HG02973 (cell line): ENCODE measurements around the gene TUSC7.

Source experiments
- ATAC-seq: cut with Tn5 transposase; IDR thresholded peaks from one replicate; pipeline ENCODE4 v1.9.1; 2021; ENCODE audit warnings: moderate library complexity; ENCODE audit not compliant: unreplicated experiment

The TUSC7 gene

DNA sequence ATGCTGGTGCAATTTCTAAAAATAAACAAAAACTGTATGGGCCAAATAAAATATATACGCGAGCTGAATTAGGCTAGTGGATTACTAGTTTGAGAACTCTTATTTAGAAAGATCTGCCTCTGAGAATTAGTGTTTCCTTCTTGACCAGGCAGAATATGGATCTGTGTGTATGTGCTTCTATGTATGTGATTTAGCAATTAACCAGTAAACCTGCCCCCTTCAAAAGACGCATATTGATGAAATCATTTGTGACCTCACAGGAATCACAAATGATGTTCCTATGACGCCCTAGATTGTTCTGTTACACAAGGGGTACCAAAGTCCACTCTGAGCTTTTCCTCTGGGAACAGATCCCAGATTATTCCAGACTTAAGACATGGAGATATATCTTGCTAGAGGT, at the start of gene TUSC7:
Gene TUSC7 (plus strand): TSS at position 301 of the 400 bp plus-strand sequence.
- no peak for ATAC-seq

DNA sequence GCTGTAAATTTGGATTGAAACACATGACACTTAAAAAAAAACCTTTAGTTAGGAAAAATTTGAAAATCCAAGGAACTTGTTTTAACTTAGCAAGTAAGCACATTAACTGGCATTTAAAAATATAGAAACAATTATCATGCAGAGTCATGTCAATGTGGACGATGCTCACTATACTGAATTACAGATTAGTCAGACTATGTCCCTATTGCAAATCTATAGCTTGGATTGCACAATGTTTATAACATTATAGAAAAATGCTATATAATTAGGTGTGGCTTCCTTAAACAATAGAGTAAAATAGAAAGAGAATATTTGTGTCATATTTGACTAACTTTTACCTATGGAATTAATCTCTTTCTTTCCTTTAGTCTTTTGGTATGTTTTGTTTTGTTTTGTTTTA, 48.4 kb upstream of the TUSC7 start:
- no peak for ATAC-seq

DNA sequence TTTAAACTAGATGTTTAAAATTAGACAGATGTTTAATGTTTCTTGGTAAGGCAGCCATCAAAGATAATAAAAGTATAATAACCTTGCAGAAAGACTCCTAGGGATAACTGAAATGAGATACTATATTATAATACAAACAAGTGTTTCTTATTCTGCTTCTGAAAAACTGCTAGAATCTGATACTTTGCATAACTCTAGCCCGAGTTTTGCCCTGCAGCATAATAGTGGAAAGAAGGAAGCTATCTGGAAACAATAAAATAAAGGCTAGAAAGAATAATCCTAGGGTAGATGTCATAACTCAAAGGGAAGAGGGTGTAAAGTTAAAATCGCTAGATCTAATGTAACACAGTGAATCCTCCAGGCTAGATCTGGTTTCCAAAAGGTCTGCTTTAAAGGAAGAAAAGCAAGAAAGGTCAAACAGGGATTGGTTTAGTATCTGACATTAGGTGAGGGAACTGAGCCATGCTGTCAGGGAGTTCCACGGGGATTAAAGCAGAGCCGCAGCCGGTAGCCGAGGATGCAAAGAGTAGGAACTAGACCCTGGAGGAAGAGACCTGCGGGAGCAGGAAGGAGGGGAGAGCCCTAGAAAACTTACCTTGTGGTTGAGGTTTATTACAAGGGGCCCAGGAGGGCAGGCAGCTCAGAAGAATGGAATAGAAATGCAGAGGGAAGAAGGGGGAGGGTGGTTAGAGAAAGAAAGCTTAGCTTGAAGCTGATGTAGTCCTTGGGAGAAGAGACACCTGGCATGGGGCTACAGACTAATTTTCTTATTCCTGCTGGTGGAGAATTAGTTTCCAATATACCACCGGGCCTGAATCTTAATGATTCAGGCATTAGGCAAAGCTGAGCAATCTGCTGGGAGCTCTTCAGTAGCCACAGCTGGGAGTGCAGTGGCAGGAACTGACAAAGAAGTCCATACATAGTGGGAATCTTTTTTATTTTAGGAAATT, 46.1 kb upstream of the TUSC7 start:
- ATAC-seq = no peak

DNA sequence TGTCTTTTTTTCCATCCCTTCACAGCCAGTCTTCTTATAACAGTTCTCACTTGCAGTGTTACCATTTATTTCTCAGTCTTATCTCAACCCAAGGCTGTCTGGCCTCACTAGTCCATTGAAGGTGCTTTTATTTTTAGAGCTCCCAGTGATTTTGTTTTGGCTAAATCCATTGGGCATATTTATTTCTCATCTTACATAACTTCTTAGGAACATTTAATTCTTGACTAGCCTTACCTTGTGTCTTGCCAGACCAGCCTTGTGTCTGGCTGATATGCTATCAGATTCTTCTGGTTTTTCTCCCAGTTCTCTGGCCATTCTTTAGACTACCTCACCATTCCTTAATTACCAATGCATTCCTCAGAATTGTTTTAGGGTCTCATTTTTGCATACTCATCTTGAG, 42.3 kb upstream of the TUSC7 start:
- ATAC-seq = no peak

DNA sequence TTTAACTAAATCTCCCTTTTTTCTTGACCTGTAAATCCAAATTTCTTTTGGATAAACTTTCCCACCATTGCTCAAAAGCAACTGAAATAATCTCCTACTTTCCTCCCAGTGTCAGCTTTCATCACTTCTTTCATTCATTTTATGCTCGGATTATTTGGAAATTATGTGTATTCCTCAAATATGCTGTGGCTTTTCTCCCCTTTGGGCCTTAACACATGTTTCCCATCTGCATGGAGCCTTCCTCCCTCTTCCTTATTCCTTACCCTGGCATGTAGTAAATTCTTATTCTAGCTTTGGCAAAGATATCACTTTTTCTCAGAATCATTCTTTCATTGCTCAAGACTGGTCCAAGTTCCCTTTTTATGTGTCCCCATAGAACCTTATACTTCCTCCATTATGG, 41.8 kb upstream of the TUSC7 start:
- ATAC-seq = no peak

DNA sequence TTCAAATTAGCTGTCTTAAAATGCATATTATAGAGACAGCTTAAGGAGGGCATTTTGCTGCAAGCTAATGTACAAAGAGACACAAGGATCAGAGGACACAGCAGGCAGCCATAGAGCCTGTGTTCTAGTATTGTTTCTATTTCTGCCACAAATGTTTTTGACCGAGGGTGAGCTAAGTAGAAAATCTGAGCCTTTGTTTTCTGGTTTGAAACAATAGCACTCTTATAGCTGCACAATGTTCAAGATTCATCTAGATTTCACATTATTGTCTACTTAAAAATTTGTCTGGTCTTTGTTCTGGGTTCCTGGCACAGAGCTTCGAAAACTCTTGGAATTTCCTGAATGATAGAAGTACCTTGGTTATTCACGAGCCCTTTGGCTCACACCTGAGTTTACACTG, 40.0 kb upstream of the TUSC7 start:
- ATAC-seq = no peak

DNA sequence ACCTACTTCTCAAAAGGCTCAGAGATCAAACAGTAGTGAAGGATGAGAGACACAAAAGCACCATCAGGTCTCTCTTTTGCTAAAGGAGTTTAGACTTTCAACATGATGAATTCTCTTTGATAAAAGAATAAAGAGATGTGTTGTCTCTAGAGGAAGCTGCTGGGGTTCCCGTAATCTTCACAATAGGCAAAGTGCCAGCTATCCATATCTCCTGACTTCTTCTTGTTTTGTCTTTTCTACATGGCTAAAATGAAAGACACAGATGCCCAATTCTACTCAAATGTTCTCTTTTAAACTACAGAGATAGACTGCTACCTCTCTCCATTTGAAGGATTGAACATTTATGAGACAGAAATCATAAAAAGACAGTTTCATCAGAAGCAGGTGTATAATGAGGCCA, 38.4 kb upstream of the TUSC7 start:
- ATAC-seq = no peak

DNA sequence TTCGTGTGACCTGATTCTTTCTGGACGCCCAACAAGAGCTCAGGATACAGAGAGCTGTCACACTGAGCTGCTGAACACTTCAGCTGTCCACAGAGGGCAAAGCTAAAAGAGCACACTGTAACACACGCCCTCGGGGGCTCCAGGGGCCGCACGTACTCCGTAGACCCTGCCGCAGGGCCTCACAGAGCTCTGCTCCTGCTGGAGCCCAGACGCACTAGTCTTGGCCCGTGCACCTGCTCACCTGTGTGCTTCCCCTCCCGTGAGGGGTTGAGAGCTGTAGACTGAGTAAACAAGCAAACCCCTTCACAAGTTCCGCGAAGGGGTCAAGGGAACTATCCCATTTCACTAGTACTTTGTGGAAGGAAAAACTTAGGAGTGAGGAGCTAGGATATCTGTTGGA, 30.7 kb upstream of the TUSC7 start:
- no peak for ATAC-seq

DNA sequence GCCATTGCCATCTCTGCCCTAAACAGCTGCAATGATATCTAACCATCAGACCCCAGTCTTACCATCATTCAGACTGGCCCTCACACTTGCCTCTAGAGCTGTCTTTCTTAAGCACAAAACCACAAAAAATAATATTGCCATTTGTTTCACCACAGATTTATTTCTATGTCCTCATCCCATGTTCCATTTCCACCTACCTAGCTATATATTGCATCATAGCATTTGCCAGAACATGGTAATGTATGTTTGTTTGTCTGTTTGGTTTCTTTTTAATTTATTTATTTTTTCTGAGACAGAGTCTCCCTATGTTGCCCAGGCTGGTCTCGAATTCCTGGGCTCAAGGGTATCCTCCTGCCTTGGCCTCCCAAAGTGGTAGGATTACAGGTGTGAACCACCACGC, 18.5 kb upstream of the TUSC7 start:
- no peak for ATAC-seq

DNA sequence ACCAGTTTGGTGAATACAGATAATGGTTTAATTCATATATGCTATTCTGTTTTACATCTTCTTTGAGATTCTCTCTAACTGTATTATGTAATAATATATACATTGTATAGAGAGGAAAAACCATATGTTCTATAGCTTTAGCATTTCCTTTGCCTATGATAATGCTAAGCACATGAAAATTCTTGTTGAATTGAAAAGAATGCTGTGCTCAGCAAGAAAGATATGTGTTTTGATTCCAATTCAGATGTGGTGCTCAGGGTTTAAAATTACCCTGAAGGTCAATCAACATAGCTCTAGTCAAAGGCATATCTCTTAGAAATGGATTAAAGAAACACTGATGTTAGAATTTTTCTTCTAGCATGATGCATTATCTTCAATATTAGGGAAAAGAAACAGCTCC, 8.5 kb upstream of the TUSC7 start:
- ATAC-seq = no peak

DNA sequence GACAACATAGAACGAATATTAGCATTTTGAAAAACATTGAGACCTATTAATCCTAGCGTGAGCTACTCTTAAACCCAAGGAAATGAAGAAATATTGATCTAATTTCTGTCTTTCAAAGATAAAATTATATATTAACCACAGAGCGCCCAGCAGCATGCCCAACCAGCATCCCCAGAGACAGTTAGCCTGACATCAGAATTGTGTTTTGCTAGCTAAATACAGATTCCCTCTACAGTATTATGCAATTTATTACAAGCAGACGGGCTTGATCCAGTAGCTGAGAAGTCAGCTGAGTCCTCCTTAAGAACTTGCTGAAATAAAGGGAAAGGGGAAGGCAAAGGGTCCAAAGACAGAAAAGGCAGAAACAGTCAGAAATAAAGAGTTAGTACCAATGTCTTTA, 7.2 kb upstream of the TUSC7 start:
- ATAC-seq = no peak

DNA sequence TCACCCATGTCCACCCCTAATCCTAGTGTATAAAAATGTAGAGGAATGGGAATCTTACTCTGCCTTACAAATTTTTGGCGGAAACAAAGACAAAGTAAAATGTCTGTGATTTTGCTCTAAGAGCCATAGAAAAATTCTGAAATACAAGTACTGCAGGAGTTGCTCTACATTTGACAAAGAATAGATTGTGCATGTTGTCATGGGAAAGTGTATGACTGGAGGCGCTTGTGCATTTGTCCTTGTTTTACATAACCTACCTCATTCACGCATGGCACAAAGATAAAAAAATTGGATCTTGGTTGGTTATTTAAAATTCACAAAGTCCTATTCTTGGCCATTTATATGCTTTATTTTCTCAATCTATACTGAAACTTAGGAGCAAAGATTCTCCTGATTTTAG, 2.0 kb upstream of the TUSC7 start:
- ATAC-seq = no peak

DNA sequence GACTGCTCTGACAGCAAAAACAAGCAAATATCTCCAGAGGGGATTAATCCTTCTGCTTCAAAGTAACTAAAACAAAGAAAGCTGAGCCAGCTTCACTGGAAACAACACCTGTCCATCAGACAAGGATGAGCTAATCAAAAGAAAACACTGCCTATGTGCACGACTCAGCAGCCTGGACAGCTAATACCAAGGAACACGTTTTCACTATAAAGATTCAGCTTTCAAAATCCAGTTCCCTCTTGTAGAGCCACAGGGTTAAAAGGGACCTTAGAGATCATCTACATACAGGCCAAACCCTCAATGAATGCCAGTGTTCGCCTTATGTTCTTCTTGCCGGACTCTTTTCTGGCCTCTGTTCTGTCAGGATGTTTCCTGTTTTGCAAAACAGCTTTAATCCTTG, 6.9 kb downstream of the TUSC7 start:
- ATAC-seq = no peak

DNA sequence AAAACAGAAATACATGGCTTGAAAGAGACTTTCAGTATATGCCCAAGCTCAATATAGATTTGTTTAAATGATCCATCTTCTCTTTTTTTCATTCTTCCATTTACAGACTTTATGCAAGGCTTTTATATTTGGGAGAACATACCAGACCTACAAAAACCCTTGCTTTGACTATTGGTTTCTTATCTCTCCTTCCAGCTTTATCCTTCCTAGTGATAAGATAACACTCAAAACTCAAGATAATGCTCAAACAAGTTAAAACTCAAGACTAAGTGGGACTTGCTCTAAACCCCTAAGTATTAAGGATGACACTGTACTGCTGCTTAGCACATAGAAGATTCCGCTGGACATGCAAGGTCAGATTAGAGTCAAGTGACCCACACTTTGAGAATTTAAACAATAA, 8.0 kb downstream of the TUSC7 start:
- no peak for ATAC-seq

DNA sequence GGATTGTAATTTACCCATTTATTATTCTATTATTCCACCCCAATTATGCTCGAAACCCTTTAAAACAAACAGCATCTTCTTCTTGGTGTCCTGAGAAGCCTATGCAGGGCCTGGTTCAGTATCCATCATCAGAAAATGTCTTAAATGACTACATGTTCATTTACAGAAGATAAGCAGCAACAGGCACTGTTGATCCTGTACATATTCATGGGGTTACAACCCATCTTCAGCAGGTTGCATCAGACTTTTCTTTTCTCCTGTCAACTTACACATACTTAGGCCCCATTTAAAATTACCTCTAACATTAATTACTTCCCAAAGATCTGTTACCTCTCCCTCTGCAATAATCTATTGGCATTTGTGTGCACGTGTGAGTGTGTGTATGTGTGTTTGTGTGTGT, 18.9 kb downstream of the TUSC7 start:
- no peak for ATAC-seq

DNA sequence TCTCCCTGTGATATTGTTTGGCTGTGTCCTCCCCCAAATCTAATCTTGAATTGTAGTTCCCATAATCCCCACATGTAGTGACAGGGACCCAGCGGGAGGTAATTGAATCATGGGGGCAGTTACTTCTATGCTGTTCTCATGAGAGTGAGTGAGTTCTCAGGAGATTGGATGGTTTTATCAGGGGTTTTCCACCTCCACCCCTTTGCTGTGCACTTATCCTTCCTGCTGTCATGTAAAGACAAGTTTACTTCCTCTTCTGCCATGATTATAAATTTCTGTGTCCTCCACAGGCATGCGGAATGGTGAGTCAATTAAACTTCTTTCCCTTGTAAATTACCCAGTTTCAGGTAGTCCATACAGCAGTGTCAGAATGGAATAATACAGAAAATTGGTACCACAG, 24.7 kb downstream of the TUSC7 start:
- no peak for ATAC-seq

DNA sequence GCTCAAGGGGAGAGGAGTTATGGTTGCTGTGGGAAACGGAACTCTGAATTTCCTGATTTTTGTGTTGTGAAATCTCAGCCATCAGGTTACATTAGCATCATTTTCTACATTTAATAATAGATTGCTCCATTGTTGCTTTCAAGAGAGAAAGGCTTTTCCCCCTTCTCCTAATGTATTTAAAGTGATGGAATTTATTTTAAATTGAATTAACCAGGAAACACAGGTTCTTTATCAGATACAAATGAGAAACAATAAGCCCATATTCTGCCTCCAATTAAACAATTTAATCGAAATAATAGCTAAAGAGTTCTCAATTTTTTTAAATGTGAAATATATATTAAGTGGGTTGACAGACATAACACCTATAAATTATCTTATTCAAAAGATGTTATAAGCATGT, 30.1 kb downstream of the TUSC7 start:
- no peak for ATAC-seq

DNA sequence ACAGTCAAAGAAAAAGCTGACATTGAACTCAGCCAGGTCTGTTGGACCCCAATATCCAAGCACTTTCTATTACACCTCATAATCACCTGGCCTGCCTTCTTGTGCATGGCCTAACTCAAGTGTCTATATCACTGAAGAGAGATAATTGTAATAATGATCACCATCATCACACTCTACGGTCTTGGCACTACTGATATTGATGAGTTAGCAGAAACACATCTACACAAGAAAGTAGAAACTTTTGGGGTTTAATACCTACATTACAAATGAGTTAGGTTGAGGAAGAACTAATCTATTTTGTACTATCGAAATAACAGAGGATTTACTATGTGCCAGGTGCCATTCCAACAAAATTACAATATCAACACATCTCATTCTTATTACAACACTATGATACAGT, 30.7 kb downstream of the TUSC7 start:
- no peak for ATAC-seq

DNA sequence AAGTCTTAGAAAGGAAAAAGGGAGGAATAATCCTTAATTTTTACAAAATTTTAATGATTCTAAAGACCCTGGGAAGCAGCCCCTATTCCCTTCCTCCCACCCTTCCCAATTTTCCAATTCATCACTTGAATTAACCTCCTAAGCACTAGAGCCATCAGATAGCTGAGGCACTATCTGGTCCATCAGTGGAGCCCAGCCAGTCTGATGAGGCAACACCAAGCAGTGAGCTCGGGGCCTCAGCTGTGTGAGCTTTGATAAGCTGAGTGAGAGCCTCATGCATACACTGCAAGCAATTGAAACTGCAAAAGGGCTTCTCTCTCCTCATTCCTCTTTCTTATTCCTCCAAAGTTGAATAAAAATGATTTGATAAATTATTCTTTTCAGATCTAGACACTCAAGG, 31.9 kb downstream of the TUSC7 start:
- ATAC-seq = no peak

DNA sequence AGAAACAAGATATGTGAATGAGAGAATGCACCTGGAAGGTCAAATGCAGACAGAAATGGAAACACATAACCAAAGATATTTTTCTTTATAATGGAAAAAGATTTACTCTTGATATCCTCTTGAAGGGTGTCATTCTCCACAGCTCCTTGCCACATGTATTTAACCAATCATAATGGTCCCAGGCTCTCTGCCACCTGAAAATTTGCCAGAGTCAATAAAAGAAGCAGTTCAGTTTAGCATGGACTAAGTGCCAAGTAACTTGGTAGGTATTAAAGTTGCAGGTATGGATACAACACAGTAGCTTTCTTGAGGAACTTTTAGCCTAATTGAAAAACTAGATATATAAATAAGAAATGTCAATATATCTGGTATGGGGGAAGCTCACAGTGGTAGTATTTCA, 33.5 kb downstream of the TUSC7 start:
- ATAC-seq = no peak

DNA sequence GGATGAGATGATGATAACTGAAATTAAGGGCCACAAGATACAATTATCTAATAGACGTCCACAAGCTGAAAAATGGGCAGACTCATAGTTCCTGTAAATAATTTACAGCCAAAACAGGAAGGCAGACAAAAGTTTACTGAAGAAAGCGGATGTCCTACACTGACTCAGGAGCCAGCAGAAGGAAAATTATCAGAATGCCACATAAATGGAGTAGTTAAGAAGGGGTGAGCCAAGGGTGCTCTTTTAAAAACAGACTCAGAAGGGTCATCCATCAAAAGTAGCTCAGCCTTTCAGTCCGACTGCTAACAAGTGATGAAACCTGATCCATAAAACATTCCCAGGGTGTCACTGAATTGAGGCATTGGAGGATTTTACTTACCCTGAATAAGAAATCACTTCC, 39.8 kb downstream of the TUSC7 start:
- ATAC-seq = no peak

DNA sequence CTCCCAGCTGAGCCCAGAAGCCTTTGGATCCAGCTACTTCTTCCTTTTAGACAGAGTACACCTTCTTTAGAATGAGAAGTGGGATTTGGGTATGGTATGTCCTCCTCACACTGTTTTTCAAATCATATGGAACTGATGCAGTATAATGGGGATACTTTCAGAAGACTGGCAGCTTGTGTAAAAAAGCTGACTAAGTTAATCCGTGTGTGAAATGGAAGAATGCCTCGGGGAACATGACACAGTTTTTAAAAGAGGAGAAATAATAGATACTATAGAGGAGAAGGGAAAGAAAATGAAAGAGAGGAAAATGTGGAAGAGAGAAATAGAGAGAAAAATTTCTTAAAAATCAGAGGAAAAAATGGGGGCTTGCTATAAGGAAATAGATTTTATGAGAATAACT, 47.7 kb downstream of the TUSC7 start:
- ATAC-seq = no peak

DNA sequence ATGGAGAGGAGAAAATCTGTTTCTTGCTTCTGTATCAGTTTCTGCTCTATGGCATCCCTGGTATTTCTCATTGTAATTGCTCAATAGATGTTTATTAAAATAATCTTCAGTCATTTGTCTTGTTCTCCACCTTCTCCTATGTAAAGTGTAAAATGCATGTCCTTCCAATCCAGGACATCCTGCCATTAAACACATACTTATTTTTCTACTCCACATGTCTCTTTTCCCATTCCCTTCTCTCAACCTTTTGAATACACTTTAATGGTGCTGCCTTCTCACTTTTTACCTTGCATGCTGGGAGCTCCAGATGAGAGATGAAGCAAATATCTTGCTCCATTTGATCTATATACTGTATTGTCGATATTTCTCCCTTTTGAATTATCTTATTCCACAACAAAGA, 49.7 kb downstream of the TUSC7 start:
- ATAC-seq = no peak
